Measurements from ENCODE around the gene CFAP61.

GRCh38 chr20:20018366-20018765 lies 34.0 kb upstream of the CFAP61 start:
- no peak for TF ChIP-seq CTCF (IDR thresholded peaks at IDR 0.05 in 8 of 11, conservative IDR thresholded peaks at IDR 0.05 in 3 of 11)
- TF ChIP-seq POLR2A (IDR thresholded peaks at IDR 0.05) = no peak
- no peak for TF ChIP-seq POLR2AphosphoS5 (IDR thresholded peaks at IDR 0.05)
